G401 (cell line): ENCODE data around the gene PPP1R3D. TPM values are rescaled to one million over a fixed set of nuclear protein-coding genes. Genes with fewer than 3 reads are reported as not detected.
"Not testable (repeated sequence)": the region's sequence is repeated elsewhere in the genome, so short reads cannot be mapped to it uniquely, and the experiment has no call there.

Experiments
- DNase-seq: peaks from one replicate; pipeline ENCODE4 v3.0.0-alpha.2; 2015; ENCODE audit warnings: low spot score
- in situ Hi-C: cut with HindIII; loops from 2 replicates; pipeline ENCODE4 v1.10.0; 2016; ENCODE audit warnings: low sequenced_read_pairs, mixed read lengths
- total RNA-seq: library from RNA; depleted of rRNA; stranded (reverse); fragments of >200 nt; shearing (Covaris generic); gene quantifications from 2 replicates; pipeline ENCODE4 v1.2.3, GENCODE V29; 2014; rRNA removed

Gene PPP1R3D, protein sequence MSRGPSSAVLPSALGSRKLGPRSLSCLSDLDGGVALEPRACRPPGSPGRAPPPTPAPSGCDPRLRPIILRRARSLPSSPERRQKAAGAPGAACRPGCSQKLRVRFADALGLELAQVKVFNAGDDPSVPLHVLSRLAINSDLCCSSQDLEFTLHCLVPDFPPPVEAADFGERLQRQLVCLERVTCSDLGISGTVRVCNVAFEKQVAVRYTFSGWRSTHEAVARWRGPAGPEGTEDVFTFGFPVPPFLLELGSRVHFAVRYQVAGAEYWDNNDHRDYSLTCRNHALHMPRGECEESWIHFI
- 1.7 and 2.9 TPM in 2 replicates for total RNA-seq

DNA sequence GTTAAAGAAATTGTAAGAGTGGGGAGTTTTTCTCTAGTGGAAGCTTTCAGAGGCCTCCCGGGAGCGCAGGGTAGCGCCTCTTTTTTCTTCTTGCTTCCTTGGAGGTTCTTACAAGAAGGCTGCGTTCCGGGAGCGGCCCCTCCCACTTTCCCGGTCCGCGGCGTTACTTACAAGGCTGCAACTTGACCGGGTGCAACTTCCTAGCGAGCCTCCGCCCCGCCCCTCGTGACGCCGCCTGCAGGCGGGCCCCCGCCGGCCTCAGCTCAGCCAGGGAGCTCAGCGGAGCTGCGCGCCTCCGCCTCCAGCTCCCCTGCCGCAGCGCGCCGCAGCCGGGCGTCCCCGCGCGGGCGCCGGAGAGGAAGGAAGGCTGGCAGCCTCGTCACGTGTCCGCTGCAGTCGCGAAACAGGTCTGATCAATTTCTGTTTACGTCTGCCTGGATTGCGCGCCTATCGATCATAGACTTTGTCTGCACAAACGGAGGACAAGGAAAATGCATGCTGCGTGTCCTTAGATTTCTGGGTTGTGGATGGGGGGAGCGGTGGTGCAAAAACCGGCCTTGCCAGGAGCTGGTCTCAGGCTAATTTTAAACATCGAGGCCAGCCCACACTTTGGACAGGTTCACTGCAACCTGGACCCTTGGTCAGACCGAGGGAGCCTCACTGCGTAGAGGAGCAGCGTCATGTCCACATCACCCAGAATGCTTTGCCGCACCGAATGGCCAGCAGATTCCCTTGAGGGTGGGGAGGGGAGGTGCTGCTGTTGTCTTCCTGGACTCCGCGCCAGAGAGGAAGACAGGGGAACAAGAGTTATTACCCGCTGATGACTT lies at the start of gene PPP1R3D, which contains the start of gene FAM217B:
Gene PPP1R3D (minus strand): TSS at position 177 of the 827 bp plus-strand sequence. CDS start 374 bp downstream, outside the sequence.
Gene FAM217B (plus strand): TSS at position 261 of the 827 bp plus-strand sequence. CDS start 3,555 bp downstream, outside the sequence.
- in situ Hi-C loops: no loop called here
- peak; percentile 93 for DNase-seq

DNA sequence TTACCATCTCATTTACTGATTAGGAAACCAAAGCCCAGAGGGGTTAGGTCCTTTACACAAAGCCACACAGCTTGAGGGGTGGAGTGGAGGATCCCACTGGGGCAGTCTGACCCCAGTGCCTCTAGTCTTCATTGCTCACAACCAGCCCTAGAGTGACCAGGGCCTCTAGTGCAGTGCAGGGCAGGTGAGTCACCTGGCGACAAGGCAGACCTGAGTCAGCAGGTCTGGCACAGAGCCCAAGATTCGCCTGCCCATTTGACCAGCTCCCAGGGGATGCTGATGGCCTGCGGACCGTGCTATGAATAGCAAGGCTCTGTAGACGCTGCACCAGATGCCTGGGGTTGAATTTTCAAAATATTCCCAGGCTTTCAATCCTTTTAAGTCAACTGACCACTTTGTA lies 48.0 kb upstream of the PPP1R3D start:
- in situ Hi-C loops: no loop called here
- DNase-seq: no peak

DNA sequence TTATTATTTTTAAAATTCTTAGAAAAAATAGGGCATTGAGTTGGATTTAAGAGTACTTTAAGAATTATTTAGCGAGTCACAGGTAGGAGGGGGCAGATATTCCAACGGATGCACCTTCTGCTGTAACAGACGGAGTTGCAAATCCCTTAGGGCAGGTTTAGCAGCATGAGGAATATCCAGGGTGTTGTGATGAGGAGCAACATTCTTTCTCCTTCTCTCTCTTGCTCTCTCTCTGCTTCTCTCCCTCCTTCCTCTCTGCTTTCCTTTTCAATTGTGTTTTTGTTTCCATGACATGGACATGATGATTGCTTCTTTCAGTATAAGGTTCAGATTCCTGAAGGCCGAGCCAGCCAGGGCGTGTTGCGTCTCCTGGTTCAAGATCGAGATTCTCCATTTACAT lies 47.0 kb upstream of the PPP1R3D start:
- in situ Hi-C loops: no loop called here

DNA sequence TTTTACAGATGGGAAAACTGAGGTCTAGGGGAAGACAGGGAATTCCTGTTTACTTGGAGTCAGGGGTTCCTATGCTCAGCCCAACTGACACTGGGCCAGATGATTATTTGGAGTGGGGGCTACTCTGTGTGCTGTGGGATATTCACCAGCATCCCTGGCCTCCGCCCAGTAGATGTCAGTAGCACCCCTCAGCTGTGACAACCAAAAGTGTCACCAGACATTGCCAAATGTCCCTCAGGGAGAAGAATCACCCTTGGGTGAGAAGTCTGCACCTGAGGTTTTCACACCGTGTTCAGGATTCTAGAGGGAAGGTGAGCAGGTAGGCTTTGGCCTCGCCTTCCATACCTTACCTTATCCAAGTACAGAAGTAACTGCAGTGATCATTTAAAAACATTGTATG lies 45.8 kb upstream of the PPP1R3D start:
- DNase-seq: no peak
- in situ Hi-C loops: no loop called here

More for the DNA sequence above, 47.0 kb upstream of the PPP1R3D start:
- DNase-seq: no peak

DNA sequence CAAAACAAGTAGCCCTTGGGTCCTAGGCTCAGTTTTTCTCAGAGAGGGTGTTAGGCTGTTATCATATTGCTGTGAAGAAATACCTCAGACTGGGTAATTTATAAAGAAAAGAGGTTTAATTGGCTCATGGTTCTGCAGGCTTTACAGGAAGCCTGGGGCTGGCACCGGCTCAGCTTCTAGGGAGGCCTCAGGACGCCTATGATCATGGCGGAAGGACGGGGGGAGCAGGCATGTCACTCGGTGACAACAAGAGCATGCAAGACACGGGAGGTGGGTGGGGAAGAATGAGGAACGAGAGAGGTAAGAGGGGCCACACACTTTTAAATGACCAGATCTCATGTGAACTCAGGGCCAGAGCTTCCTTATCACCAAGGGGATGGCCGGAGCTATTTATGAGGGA lies 45.1 kb upstream of the PPP1R3D start:
- DNase-seq: no peak
- in situ Hi-C loops: no loop called here

DNA sequence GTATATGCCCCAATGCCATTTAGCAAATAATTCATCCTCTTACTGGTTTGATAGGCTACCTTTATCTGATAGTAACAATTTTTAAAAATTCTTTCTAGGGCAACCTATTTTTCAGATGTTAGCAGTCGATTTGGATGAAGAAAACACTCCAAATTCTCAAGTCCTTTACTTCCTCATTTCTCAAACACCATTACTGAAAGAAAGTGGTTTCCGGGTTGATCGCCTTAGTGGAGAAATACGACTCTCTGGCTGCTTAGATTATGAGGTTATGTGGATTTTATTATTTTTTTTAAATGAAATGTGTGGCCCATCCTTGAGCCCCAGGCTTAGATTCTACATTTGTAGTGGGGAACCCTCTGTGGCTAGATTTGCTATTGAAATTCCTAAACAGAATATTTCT lies 44.4 kb upstream of the PPP1R3D start:
- DNase-seq: no peak
- in situ Hi-C loops: no loop called here

DNA sequence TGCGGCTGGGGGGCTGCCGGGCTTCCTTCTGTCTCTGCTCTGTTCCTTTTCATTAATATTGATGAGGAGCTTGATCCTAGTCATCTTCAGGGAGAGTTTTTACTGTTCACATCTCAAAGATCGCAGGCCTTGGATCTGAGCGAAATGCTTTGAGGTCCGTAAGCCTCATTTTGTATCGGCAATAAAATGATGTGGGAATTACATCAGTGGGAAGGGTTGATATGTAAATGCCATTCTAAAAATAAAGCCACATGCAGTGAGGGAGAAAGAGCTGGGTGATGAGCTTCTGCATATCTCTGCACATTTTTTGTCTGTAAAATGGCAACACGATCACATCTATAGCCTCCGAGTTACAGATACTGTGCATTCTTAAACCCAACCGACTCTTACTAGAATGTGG lies 43.0 kb upstream of the PPP1R3D start:
- no peak for DNase-seq
- in situ Hi-C loops: no loop called here

DNA sequence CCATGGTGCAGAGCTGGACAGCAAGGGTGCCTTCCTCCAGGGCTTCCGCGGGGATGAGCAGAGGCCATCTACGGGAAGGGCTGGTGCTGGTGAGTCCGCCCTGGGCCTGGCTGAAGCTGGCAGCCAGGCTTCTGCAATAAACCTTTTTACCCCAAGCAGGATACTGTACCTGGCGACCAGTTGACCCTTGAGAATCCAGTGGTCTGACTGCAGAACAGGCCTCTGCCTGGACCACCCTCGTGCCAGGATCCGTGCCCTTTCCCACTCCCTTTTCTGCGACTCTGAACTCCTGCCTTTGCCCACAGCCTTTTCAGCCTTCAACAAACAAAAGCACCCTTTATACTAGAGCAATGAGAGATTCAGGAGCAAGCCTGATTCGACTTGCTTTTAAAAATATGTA lies 37.0 kb upstream of the PPP1R3D start:
- DNase-seq: no peak
- in situ Hi-C loops: no loop called here

DNA sequence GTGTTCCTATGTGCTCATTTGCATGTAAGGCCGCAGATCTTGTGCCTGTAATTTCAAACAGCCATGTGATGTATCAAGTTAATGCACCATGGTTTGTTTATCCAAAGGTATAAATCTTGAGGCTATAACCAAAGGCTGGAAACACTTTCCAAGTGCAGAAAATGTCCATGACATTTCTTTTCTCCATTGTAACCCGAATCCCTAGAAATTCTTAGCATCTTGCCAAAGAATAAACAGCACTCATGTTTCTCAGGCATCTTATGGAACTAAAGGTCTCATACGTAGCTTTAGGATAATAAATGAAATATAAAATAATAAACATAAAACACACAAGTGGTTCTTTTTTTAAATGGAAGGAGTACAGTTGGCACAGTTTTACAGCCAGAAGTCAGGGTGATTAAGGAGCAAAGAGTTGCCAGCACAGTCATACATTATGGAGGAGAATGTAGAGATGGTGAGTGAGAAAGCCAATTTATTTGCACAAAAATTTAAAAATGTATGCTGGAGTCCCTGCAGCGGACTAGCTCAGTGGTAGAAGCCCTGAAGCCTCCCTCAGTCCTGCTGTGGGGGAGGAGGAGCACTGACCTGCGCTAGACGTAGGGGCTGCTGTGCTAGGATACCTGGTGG lies 36.2 kb upstream of the PPP1R3D start:
- in situ Hi-C loops: no loop called here
- no peak for DNase-seq

DNA sequence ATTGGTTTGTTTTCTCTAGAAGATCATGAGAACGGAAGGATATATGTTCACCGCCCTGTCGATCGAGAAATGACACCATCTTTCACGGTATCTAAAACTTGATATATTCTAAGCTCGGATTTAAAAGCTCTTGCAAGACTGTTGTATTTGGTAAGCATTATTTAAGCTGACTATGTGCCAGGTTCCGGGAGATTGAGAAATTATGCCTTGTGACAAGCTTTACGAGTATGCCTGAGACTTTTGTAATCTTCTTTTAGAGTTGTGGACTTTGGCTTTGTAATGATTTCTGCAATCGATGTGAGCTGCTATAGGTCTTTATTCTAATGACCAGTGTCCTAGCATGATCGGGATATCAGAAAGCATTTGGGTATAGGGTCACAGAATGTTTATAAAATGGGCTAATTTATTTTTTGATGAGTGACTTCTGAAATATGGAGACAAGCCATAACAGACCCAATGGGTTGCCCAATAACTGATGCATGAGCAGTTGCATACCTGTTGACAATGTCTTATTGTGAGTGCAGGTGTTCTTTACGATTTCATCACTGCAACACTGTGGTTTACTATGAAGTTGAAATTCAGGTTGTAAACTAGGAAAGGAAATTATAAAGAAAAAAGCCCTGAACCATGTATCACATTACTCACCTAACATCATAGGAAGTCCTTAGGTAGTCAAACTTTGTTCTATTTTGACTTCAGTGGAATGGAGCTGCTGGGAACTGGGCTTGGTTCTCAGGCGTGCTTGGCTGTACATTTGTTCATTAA lies 32.1 kb upstream of the PPP1R3D start:
- DNase-seq: no peak
- in situ Hi-C loops: no loop called here

DNA sequence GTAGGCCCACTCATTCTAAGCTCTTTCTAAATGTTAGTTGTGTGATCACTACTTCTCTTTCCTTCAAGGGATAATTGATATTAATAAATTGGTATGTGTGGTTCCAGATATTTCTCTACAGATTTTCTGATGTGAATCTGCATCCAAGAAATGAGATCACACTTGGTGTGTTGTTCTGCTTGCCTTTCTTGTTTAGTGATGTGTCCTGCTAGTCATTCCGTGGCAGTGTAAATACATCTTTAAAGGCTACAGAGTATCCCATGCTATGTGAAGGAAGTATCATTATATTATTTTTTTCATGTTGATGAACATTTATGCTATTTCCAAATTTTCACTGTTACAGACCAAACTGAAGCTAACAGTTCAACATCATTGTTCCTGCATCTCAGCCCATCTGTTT lies 31.3 kb upstream of the PPP1R3D start:
- in situ Hi-C loops: no loop called here
- DNase-seq: no peak

DNA sequence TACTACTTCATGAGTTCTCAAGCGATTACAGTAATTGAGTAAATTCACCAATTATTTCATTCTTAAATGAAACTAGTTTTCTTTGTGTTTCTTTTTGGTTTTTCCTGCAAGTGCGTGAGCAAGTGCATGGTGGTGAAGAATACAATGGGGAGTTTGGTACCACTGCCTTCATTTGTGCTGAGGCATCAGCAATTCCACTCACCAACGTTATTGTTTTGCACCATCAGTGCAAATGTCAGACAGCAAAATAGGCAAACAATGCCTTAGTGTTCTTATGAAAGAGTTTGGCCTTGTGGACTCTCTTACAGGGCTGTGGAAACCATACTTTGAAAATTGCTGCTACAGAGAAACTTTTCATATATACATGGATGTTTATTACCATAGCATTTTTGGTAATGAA lies 26.3 kb upstream of the PPP1R3D start:
- DNase-seq: no peak
- in situ Hi-C loops: no loop called here

DNA sequence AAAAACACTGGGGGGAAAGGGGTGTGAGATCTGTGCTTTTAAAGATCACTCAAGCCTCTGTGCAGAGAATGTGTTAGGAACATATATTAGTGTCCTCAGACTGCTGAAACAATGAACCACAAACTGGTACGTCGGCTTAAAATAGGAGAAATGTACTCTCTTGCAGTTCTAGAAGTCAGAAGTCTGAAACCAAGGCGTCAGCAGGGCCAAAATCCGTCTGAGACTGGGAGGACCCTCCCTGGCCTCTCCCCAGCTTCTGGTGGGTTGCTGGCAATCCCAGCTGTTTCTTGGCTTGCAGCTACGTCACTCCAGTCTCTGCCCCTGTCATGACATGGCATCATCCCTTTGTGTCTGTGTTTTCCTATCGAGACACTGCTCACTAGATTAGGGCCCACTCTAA lies 22.1 kb upstream of the PPP1R3D start:
- DNase-seq: no peak
- in situ Hi-C loops: no loop called here

DNA sequence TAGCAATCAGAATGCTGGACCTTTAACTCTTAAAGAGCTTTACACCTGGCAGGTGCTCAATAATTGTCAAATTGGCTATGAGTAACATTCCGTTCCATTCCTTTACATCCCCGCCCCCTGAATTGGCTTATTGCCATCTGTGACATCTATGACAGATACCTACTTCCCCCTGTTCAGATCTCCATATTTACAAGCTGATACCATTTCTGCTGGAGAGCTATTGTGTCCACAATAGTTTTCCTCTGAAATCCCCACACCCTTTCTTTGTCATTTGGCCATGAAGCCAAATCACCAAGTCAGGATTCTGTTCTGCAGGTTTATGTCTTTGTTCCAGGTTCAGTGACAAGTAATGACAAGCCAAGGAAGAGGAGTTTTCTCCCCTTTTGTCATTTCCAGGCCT lies 21.3 kb upstream of the PPP1R3D start:
- DNase-seq: no peak
- in situ Hi-C loops: no loop called here

DNA sequence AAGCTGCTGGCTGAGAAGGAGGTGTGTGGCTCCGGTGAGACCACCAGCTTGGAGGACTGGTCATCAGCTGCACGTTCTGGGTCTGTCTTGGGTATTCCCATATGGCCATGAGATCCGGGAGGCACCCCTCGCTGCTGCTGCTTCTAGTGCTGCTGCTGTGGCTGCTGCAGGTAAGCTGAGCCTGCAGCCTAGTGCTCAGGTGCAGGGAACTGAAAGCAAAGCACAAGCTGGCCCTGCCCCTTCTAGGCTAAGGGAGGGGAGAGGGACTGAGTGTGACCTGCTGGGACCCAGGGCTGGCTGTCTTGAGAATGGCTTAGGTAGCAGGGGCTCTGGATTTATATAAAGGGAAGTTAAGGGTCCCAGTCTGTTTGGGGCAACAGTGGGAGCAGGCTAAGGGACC lies 18.5 kb upstream of the PPP1R3D start:
- in situ Hi-C loops: no loop called here
- no peak for DNase-seq

DNA sequence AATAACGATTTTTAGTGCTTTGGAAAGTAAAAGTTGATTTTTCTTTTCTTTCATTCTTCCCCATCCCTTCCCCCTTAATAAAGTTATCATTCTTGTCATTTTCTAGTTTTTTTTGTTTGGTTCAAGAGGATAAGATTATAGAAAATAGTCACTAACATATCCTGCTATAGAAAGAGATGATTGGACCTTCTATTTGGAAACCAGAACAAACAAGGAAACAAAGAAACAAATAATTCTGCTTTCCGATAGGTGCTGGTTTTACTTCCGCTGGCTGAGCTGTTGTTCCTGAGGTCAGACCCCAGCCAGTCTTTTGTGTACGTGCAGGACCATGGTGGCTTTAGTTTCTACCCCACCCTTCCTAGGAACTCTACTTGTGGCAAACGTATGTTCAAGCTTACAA lies 18.0 kb upstream of the PPP1R3D start, which contains the start of gene CDH26:
Gene CDH26 (plus strand): TSS at position 301 of the 400 bp plus-strand sequence. CDS start 304 bp downstream, outside the sequence.
- DNase-seq: no peak
- in situ Hi-C loops: no loop called here

DNA sequence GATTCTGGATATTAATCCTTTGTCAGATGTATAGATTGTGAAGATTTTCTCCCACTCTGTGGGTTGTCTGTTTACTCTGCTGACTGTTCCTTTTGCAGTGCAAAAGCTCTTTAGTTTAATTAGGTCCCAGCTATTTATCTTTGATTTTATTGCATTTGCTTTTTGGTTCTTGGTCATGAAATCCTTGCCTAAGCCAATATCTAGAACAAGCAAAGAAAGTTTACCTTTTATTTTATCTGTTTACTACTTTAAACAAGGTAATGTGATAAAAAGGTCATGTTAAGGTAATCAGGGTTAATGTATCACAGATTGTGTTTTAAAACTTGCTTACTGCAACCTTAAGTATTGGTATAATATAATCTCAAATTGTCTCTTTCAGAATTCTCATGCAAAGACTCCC lies 17.5 kb upstream of the PPP1R3D start:
- in situ Hi-C loops, DNase-seq: not testable (repeated sequence)

DNA sequence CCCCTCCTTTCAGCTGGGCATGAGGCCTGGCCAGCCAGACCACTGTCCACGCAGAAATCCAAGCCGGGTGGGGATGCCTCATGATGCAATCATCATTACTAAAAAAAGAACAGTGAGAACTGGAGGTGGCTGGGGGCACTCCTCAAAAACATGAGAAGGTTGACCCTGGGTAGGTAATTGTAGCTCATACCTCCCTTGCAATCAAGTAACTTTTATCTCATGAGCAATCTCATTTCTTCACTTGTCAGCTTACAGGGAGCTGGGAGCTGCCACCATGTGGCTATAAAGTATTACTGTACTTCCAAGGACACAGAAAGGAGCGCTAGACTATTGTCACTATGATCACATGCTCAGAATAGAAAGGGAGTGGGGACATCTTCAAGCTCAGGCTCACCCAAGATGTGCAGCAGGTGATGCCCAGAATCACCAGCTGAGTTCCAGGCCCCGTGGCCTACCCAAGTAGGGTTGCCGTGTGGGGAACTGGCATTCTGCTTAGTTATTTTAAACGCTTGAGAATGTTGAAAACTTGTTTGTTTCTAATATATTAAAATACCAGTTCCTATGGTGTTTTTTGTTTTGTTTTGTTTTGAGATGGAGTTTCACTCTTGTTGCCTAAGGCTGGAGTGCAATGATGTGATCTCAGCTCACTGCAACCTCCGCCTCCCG lies 15.2 kb upstream of the PPP1R3D start:
- DNase-seq: no peak
- in situ Hi-C loops: no loop called here

DNA sequence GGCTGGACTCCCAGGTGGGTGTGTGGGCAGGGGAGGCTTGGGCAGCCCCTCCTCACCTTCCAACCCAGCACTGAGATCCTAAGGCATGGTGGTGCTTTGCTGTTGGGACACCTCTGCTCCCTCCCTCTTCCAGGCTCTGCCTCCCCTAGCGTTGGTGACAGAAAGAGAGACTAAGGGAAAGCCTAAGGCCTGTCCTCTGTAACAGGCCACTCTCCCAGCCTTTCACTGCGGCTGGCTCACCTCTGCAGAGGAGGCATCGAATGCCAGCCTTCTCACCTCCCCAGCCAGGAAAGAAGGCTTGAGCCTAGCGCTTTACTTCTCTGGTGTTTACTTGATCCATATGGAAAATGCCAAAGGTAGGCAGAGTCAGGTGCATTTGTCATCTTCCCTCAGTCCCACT lies 14.6 kb upstream of the PPP1R3D start:
- in situ Hi-C loops: no loop called here
- DNase-seq: no peak
